CD8-positive, alpha-beta memory T cell (primary cell): ENCODE data around the gene SMLR1. TPM values are rescaled to one million over a fixed set of nuclear protein-coding genes. Genes with fewer than 3 reads are reported as not detected.
A peak's percentile ranks its signal among the peaks of the same experiment; 100 is the strongest.

Experiments used
- CTCF ChIA-PET: fragments of 350-600 bp; sonication (Branson Sonifier 250); formaldehyde crosslinking; loops from one replicate; lab custom pipeline; 2021; ENCODE audit warnings: antibody characterized with exemption; lab: Charles Lee
- POLR2A ChIA-PET: fragments of 350-600 bp; sonication (Branson Sonifier 250); formaldehyde crosslinking; loops from one replicate; lab custom pipeline; 2021; ENCODE audit warnings: antibody characterized with exemption; lab: Charles Lee
- DNase-seq, 5 donors: peaks; one replicate each; pipeline versions ENCODE4 v3.0.0 to v3.0.0-alpha.2; 2020 to 2022; ENCODE audit warnings: mixed read lengths in 1 of 5
- H3K27ac ChIP-seq: one replicate; pipeline ENCODE4 v1.7.0; 2013; ENCODE audit warnings: low read depth, mild to moderate bottlenecking, low read length, moderate library complexity
- H3K27me3 ChIP-seq: 2 replicates; pipeline ENCODE4 v1.7.0; 2013; ENCODE audit warnings: low read length, mild to moderate bottlenecking; ENCODE audit not compliant: insufficient read depth, poor library complexity, severe bottlenecking
- H3K36me3 ChIP-seq: 2 replicates; pipeline ENCODE4 v1.7.0; 2013; ENCODE audit warnings: mild to moderate bottlenecking, low read length, moderate library complexity; ENCODE audit not compliant: insufficient read depth
- H3K4me1 ChIP-seq: 2 replicates; pipeline ENCODE4 v1.7.0; 2013; ENCODE audit warnings: mild to moderate bottlenecking, low read length, moderate library complexity; ENCODE audit not compliant: insufficient read depth
- H3K4me3 ChIP-seq: 2 replicates; pipeline ENCODE4 v1.7.0; 2013; ENCODE audit warnings: mild to moderate bottlenecking, low read length
- H3K9me3 ChIP-seq: 2 replicates; pipeline ENCODE4 v1.7.0; 2013; ENCODE audit warnings: mild to moderate bottlenecking, low read length
- H3K27ac Mint-ChIP-seq, 8 donors: one replicate each; pipeline ENCODE4 v1.8.0; 2020 to 2021; ENCODE audit warnings: mixed read lengths in 8 of 8, mild to moderate bottlenecking in 6 of 8, inconsistent platforms in 3 of 8, moderate library complexity in 3 of 8
- H3K27me3 Mint-ChIP-seq, 2 donors: one replicate each; pipeline ENCODE4 v1.8.0; 2020 to 2021; ENCODE audit warnings: mixed read lengths in 2 of 2, mild to moderate bottlenecking in 1 of 2, moderate library complexity in 1 of 2
- H3K36me3 Mint-ChIP-seq, 3 donors: one replicate each; pipeline ENCODE4 v1.8.0; 2020 to 2021; ENCODE audit warnings: mixed read lengths in 3 of 3, inconsistent platforms in 1 of 3, mild to moderate bottlenecking in 1 of 3
- H3K4me1 Mint-ChIP-seq, 3 donors: one replicate each; pipeline ENCODE4 v1.8.0; 2020 to 2021; ENCODE audit warnings: mixed read lengths in 3 of 3, inconsistent platforms in 1 of 3, mild to moderate bottlenecking in 1 of 3
- H3K4me3 Mint-ChIP-seq, 7 donors: one replicate each; pipeline ENCODE4 v1.8.0; 2020 to 2021; ENCODE audit warnings: mixed read lengths in 7 of 7, mild to moderate bottlenecking in 6 of 7, moderate library complexity in 4 of 7, inconsistent platforms in 2 of 7
- H3K9me3 Mint-ChIP-seq, 5 donors: one replicate each; pipeline ENCODE4 v1.8.0; 2020 to 2022; ENCODE audit warnings: mixed read lengths in 5 of 5, mild to moderate bottlenecking in 3 of 5, moderate library complexity in 2 of 5, inconsistent platforms in 1 of 5
- polyA plus RNA-seq: library from polyadenylated mRNA; unstranded; fragments of 300-500 nt; fragmentation: Illumina TruSeq; gene quantifications from one replicate; pipeline ENCODE4 v1.2.3, GENCODE V29; 2021
- total RNA-seq, 2 experiments: library from RNA; stranded (reverse); gene quantifications; one replicate each; pipeline ENCODE4 v1.2.3, GENCODE V29; 2021

SMLR1 gene
- total and polyA plus RNA-seq, 3 experiments from 2014 or later = not detected

DNA sequence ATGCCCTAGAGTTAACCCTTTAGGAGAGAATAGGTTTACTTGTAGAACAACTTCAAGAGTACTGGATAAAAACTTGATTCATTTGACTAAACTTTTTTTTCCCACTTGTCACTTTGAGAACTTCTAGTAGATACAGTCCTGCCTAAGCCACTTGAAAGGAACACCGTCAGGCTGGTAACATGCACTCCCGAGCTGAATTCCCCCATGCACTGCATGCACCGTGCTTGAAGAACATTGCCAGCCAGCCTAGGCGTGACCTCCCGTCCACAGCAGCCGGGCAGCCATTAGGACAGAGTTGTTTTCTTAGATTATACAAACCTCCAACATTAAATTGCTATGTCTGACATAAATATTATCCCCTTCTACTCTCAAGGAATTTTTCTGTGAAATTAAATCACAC is 52.6 kb downstream of the SMLR1 start:
- Mint-ChIP-seq H3K27ac (no peak overlapping the region), H3K9me3 (no peaks in the 10 kb centered on the region)
- H3K27ac ChIP-seq = no peak overlapping the region

DNA sequence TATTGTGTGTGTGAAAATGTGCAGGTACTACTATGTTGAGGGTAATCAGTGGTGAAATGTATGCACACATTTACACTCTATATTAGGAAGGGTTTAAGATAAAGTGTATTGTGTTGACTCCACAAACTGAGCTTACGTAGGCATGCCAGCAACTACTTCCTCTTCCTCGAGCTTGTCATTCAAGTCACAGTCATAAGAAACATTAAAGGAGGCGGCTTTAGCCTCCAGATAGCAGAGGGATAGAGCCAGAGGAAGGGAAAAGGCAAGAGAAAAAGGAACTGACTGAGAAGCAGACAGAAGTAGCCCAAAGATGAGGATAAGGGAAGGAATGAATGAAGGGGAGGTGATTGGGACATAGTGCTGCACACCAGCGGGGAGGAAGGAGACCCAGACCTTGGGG is 55.2 kb downstream of the SMLR1 start:
- DNase-seq = no peak
- Histone ChIP-seq H3K27ac (no peak overlapping the region), H3K27me3 (no peaks in the 10 kb centered on the region), H3K9me3 (no peaks in the 10 kb centered on the region), H3K4me3 (no peak overlapping the region), H3K36me3 (no peaks in the 10 kb centered on the region), H3K4me1 (no peaks in the 10 kb centered on the region)
- H3K36me3 Mint-ChIP-seq = peaks cover 0 to 2% (median 0%) of the 10 kb centered on the region in 3 donors
- ChIA-PET POLR2A (no interaction called here), CTCF (interaction anchor here (0.6 to 5.9 kb wide), 2 partner anchors 235 to 651 kb away, joined by 4 to 83 read pairs; no protein-coding TSS in a partner anchor)
- no peaks in the 10 kb centered on the region for H3K27me3 Mint-ChIP-seq
- no peak overlapping the region for H3K4me3 Mint-ChIP-seq
- H3K9me3 Mint-ChIP-seq = no peaks in the 10 kb centered on the region
- H3K27ac Mint-ChIP-seq = no peak overlapping the region
- H3K4me1 Mint-ChIP-seq = no peaks in the 10 kb centered on the region

More for the DNA sequence above, 52.6 kb downstream of the SMLR1 start:
- no peaks in the 10 kb centered on the region for H3K4me1 ChIP-seq
- Mint-ChIP-seq H3K4me1 (no peaks in the 10 kb centered on the region), H3K36me3 (peaks cover 0 to 2% (median 0%) of the 10 kb centered on the region in 3 donors), H3K27me3 (no peaks in the 10 kb centered on the region), H3K4me3 (no peak overlapping the region)
- H3K9me3 ChIP-seq = no peaks in the 10 kb centered on the region
- DNase-seq = no peak
- no peaks in the 10 kb centered on the region for H3K36me3 ChIP-seq
- ChIA-PET POLR2A (no interaction called here), CTCF (no interaction called here)
- H3K27me3 ChIP-seq = no peaks in the 10 kb centered on the region
- no peak overlapping the region for H3K4me3 ChIP-seq

DNA sequence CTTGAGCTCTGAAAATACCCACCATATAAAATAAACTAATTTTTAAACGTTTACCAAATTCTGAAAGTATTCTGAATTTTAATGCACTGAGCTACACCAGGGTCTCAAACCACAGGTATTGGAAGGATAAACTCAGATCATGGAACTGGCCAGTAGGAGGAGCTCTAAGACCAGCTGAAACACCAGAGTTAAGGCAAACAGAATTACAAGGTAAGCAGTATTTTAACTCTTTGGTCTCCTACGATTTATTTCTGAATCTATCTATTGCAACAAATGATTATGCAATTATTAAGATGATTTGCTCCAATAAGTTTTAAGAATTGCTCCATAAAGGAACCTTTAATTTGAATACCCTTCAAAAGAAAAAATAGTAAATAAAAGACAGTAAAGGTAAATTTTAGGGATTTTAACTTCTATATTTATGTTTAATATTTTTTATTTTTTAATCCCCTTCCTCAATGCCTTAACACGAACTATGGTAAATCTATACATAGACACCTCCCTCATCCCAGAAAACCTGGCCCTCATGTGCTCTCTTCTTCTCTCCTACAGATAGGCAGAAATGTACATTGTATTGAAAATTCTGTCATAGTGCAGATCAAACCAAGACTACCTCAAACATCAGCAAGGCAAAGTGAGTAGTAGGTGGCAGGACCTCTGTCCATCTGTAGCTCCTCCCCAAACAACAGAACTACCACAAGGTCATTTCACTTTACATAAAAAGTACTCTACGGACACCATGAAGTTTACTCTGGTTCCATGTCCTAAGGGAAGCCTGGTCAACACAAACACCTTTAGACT is 58.4 kb downstream of the SMLR1 start:
- Mint-ChIP-seq H3K4me1 (no peaks in the 10 kb centered on the region), H3K4me3 (no peak overlapping the region), H3K36me3 (peaks cover 0 to 3% (median 2%) of the 10 kb centered on the region in 3 donors), H3K9me3 (no peaks in the 10 kb centered on the region), H3K27ac (no peak overlapping the region), H3K27me3 (no peaks in the 10 kb centered on the region)
- H3K4me1 ChIP-seq = no peaks in the 10 kb centered on the region
- H3K27me3 ChIP-seq = no peaks in the 10 kb centered on the region
- ChIA-PET POLR2A (no interaction called here), CTCF (interaction anchor here (0.7 to 5.9 kb wide), 29 partner anchors 8 to 1024 kb away, joined by 3 to 83 read pairs (median 4); partner anchors contain the start of gene MED23)
- no peak overlapping the region for H3K4me3 ChIP-seq
- peak; percentile 32 to 77 (median 62) for DNase-seq
- H3K9me3 ChIP-seq = no peaks in the 10 kb centered on the region
- H3K27ac ChIP-seq = no peak overlapping the region
- no peaks in the 10 kb centered on the region for H3K36me3 ChIP-seq

Other genes starting within 250 kb of the SMLR1 start
- 10 to 100 TPM; 27.2 to 30.9 TPM for gene EPB41L2, start 235.8 kb downstream of the SMLR1 start, total RNA-seq
- 4.6 TPM for gene EPB41L2, start 235.8 kb downstream of the SMLR1 start, polyA plus RNA-seq